Retina (tissue), 1 donor: ENCODE data around the gene MBD6.
"Not testable (repeated sequence)": the region's sequence is repeated elsewhere in the genome, so short reads cannot be mapped to it uniquely, and the experiment has no call there.

ENCODE experiments used
- DNase-seq: peaks from one replicate; pipeline ENCODE4 v3.0.0-alpha.2; 2016

MBD6 gene

DNA sequence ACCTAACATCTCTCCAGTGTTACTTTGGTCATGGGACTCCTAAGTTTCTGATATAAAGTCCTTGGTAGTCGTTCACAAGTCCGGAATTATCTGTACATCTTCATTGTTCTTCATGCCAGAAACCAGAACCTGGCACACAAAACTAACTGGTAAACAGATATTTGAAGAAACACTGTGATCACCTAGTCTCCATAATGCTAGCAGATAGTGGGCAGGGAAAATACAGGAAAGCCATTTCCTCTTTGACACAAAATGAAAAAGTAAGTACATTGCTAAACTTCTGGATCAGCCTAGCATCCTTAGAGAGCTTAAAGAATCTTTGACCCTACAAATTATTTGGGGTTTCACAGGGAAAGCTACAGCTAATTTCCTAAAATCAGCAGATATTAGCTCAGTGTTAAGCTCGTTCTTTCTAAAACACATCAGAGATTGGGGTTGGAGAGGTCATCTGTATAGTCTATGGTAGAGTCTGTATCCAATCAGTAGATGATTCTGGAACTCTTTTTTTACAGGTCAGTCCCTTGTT is 7.2 kb upstream of the MBD6 start:
- DNase-seq = no peak

DNA sequence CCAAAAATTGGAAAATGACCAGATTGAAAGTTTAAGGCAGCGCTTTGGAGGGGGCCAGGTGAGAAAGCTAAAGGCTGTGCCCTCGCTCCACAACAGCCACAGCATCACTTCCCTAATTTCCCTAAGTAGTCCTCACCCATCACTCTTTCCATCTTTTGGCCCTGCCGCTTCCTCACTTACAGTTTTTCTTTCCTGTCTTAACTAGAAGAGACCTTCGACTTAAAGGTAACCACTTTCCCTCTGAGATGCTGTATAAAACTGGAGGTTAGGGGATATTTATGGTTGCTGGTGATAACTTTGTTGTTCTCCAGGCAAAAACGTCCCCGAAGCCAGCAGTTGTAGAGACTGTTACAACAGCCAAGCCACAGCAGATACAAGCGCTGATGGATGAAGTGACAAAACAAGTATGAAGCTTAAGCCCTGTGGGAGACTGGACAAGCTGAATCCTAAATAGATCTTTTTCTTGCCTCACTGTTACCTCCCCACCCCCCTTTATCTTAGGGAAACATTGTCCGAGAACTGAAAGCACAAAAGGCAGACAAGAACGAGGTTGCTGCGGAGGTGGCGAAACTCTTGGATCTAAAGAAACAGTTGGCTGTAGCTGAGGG is 6.6 kb upstream of the MBD6 start:
- DNase-seq = no peak

DNA sequence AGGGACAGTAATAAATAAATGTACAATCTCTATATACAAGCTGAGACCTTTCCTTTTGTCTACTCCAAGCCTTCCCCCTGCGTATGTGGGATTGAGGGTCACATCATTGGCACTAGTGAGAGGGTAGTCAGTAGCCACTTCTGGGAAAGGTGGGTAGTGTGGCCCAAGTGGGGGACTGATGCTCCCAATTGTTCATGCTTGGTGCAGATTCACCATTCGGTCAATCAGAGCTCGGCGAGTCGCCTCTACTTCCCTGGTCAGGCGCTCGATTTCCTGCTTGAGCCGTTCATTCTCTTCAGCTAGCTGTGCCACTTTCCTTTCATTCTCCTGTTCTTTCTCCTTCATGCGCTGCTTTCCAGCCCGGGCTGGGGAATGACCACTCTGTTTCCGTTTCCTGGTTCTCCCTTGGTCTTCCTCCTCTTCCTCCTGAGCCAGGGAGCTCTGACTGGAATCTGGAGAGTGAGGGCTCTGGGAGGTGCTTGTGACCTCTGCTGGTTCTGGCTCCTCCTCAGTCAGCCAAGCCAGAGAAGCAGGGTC is 5.9 kb upstream of the MBD6 start:
- no peak for DNase-seq

GRCh38 chr12:57517187-57517586 is 5.4 kb upstream of the MBD6 start:
- DNase-seq = no peak

DNA sequence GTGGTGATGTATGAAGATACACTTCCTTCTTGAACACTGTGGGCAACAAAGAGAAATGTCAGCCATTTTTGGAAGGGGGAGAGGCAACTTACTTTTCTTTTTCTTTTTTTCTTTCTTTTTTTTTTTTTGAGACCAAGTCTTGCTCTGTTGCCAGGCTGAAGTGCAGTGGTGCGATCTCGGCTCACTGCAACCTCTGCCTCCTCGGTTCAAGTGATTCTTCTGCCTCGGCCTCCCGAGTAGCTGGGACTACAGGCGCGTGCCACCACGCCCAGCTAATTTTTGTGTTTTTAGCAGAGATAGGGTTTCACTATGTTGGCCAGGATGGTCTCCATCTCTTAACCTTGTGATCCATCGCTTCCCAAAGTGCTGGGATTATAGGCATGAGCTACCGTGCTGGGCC is 4.9 kb upstream of the MBD6 start:
- DNase-seq = not testable (repeated sequence)

GRCh38 chr12:57518176-57518919 is 4.3 kb upstream of the MBD6 start:
- no peak for DNase-seq

- no peak for DNase-seq
These were observed 3.5 kb upstream of the MBD6 start for GRCh38 chr12:57518920-57519795.

GRCh38 chr12:57519796-57520052 is 2.9 kb upstream of the MBD6 start:
- DNase-seq = no peak

DNA sequence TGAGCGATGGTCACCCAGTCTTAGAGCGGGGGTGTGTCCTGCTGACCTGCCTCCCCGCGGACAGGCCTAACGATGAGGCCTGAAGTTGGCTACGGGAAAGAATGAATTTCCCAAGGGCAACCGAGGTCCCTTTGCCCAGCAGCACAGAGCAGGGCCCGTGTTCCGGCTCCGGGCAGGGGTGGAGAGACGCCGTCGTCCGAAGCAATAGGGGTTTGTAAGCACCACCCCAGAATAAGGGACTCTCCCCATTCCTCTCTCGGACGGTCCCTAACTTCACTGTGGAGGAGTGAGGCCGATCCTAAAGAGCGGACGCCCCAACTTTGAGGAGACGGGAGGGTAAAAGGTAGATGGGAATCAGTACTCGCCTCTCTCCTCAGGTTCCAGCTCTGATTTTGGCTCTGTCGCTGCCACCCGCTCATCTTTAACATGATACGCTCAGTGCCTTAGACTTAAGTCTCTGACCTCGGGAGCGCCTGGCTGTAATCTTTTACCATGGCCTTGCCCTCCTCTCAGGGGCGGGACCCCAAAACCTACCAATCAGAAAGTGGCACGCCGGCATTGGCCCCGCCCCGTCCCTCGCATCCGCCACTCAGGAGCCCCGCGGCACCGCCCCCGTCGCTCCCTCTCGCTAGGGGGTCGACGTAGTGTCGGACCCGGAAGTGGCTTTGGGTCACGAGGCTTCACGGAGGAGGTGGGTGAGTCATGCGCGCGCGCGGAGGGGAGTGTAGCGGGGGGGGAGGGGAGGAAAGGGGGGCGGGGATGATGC is 2.4 kb upstream of the MBD6 start, which contains the start of gene DDIT3:
TSS of gene DDIT3 (minus strand) at position 462 of the 766 bp plus-strand sequence. CDS start 3,108 bp downstream, outside the sequence.
- peak; percentile 97 for DNase-seq

DNA sequence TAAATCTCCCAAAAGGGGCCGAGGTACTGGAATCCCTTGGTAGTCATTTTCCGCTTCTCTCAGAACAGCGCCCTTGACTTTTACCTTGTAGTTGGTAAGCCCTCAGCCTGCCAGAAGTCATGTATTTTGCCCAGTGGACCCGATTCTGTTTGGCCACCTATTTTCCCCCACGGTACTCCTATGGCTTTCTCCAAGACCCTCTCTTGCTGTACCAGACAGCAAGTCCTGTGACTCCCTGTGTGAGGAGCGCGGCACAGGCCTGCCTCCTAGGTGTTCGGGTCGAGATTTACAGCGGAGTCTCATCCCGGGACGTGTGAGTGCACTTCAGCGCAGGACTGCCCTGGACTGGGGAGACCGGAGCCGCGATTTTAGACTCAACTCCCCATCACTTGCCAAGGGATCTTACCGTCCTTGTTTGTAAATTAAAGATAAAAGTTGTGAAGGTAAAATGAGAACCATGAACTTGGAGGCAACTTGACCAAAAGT is 1.1 kb upstream of the MBD6 start:
- DNase-seq = no peak

- DNase-seq = peak; percentile 60
These were observed 472 bp downstream of the MBD6 start for GRCh38 chr12:57522887-57523705.

- DNase-seq = peak; percentile 18
These were observed 1.3 kb downstream of the MBD6 start for GRCh38 chr12:57523706-57524614.

GRCh38 chr12:57524814-57525614 is 2.4 kb downstream of the MBD6 start:
- peak; percentile 31 for DNase-seq

DNA sequence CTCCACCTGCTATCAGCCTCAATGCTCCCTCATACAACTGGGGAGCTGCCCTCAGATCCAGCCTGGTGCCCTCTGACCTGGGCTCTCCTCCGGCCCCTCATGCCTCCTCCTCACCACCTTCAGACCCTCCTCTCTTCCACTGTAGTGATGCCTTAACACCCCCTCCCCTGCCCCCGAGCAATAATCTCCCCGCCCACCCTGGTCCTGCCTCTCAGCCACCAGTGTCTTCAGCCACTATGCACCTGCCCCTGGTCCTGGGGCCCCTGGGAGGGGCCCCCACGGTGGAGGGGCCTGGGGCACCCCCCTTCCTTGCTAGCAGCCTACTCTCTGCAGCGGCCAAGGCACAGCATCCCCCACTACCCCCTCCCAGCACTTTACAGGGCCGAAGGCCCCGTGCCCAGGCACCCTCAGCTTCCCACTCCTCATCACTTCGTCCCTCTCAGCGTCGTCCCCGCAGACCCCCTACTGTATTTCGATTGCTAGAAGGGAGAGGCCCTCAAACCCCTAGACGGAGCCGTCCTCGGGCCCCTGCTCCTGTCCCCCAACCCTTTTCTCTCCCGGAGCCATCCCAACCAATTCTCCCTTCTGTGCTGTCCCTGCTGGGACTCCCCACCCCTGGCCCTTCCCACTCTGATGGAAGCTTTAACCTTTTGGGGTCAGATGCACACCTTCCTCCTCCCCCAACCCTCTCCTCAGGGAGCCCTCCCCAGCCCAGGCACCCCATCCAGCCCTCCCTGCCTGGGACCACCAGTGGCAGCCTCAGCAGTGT is 3.2 kb downstream of the MBD6 start:
- DNase-seq = no peak

- DNase-seq = no peak
These were observed 4.0 kb downstream of the MBD6 start for GRCh38 chr12:57526477-57527126.

DNA sequence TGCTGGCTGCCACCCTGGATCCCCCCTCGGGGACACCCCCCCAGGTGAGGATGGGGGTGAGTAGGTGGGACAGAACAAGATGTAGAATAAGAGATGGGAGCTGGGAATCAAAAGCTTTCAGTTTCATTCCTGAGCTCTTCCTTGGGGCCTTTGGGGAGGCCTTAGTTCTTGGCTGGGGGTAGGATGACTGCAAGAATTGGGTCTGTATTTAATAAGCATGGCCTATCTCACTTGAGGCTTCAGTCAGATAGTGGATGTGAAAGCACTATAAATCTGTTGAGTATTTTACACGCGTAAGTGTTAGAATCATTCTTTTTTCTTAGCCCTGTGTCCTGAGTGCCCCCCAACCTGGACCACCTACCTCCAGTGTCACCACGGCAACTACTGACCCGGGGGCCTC is 4.6 kb downstream of the MBD6 start:
- no peak for DNase-seq

DNA sequence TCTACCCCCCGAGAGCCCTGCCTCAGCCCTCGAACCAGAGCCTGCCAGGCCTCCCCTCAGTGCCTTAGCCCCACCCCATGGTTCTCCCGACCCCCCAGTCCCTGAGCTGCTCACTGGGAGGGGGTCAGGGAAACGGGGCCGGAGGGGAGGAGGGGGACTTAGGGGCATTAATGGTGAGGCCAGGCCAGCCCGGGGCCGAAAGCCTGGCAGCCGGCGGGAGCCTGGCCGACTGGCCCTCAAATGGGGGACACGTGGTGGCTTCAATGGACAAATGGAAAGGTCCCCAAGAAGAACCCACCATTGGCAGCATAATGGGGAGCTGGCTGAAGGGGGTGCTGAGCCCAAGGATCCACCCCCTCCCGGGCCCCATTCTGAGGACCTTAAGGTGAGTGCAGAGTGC is 5.6 kb downstream of the MBD6 start:
- no peak for DNase-seq
